H1 (cell line): ENCODE results near the gene WNK3.

Source experiments
- BACH1 ChIP-seq: IDR thresholded peaks from 2 replicates; pipeline ENCODE4 v1.6.1; 2012; ENCODE audit warnings: low read length, improper control_type of control experiment
- EP300 ChIP-seq, 2 experiments: IDR thresholded peaks; 1 replicate in 1 of 2; 2 replicates in 1 of 2; pipeline ENCODE4 v1.6.1; 2011 to 2012; ENCODE audit warnings: low read depth in 2 of 2, low read length in 2 of 2, mild to moderate bottlenecking in 2 of 2, borderline replicate concordance in 1 of 2, inconsistent platforms in 1 of 2, moderate library complexity in 1 of 2
- EZH2 ChIP-seq: fragments of 200-600 bp; sonication (generic); IDR thresholded peaks from 2 replicates; pipeline ENCODE4 v1.7.1; 2012; ENCODE audit warnings: low read depth, mild to moderate bottlenecking, moderate library complexity, low read length, inconsistent platforms; ENCODE audit not compliant: severe bottlenecking
- FOSL1 ChIP-seq: IDR thresholded peaks from 2 replicates; pipeline ENCODE4 v1.6.1; 2011; ENCODE audit warnings: mild to moderate bottlenecking, low read depth, low read length, moderate library complexity; ENCODE audit not compliant: insufficient read depth
- HDAC2 ChIP-seq, 2 experiments: fragments of 300-600 bp in 1 of 2; sonication (generic) in 1 of 2; IDR thresholded peaks; 2 replicates each; pipeline ENCODE4 v1.6.1; 2011 to 2012; ENCODE audit warnings: low read depth in 2 of 2, low read length in 2 of 2, mild to moderate bottlenecking in 2 of 2, moderate library complexity in 2 of 2, borderline replicate concordance in 1 of 2, inconsistent platforms in 1 of 2
- KDM5A ChIP-seq: fragments of 200-600 bp; IDR thresholded peaks from 2 replicates; pipeline ENCODE4 v1.7.1; 2012; ENCODE audit warnings: mild to moderate bottlenecking, low read length, inconsistent platforms, mixed read lengths
- MAFK ChIP-seq: IDR thresholded peaks from 2 replicates; pipeline ENCODE4 v1.6.1; 2012; ENCODE audit warnings: low read depth, mild to moderate bottlenecking, improper control_type of control experiment, low read length
- POLR2A ChIP-seq, 2 experiments: IDR thresholded peaks; 1 replicate in 1 of 2; 2 replicates in 1 of 2; pipeline ENCODE4 v1.6.1; 2011; ENCODE audit warnings: low read depth in 2 of 2, low read length in 2 of 2, mild to moderate bottlenecking in 2 of 2; ENCODE audit errors: control extremely low read depth in 1 of 2
- RAD21 ChIP-seq, 2 experiments: IDR thresholded peaks in 1 of 2; conservative IDR thresholded peaks in 1 of 2; 2 replicates each; pipeline ENCODE4 v1.6.1; 2011; ENCODE audit warnings: low read depth in 2 of 2, low read length in 2 of 2, improper control_type of control experiment in 1 of 2, inconsistent platforms in 1 of 2, mild to moderate bottlenecking in 1 of 2, moderate library complexity in 1 of 2
- RXRA ChIP-seq: IDR thresholded peaks from 2 replicates; pipeline ENCODE4 v1.6.1; 2011; ENCODE audit warnings: low read depth, mild to moderate bottlenecking, low read length, moderate library complexity; ENCODE audit not compliant: insufficient read depth
- SP4 ChIP-seq: IDR thresholded peaks from 2 replicates; pipeline ENCODE4 v1.6.1; 2012; ENCODE audit warnings: low read length, inconsistent platforms
- SUZ12 ChIP-seq: fragments of 200-600 bp; sonication (generic); IDR thresholded peaks from 2 replicates; pipeline ENCODE4 v1.6.1; 2012; ENCODE audit warnings: mild to moderate bottlenecking, inconsistent platforms, low read length, moderate library complexity, mixed read lengths
- TF ChIP-seq, protein P1 (sequence below), 3 experiments: IDR thresholded peaks; 1 replicate in 2 of 3; 2 replicates in 1 of 3; pipeline versions ENCODE4 v1.5.1 to v1.6.1; 2011; ENCODE audit warnings: low read length in 3 of 3, mild to moderate bottlenecking in 3 of 3, inconsistent platforms in 2 of 3, low read depth in 1 of 3, moderate library complexity in 1 of 3; ENCODE audit not compliant: insufficient read depth in 1 of 3; ENCODE audit errors: control extremely low read depth in 1 of 3

DNA sequence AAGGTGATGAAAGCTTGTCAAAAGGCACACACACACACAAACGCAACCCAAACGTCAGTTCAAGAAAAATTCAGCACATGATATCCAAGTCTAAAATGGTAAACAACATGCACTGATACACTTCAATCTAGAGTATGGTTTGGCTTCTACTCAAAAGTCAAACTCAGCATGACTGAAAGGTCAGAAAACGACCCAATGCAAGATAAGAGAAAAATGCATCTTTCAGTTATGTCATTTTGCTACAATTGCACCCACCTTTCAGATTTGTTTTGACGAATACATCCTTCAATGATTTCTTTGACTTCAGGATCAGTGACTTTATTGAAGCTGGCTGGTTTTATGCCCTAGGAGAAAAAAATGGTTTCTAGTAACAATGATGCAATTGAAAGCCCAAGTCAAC is 56.3 kb downstream of the WNK3 start:
- TF ChIP-seq, protein P1, sequence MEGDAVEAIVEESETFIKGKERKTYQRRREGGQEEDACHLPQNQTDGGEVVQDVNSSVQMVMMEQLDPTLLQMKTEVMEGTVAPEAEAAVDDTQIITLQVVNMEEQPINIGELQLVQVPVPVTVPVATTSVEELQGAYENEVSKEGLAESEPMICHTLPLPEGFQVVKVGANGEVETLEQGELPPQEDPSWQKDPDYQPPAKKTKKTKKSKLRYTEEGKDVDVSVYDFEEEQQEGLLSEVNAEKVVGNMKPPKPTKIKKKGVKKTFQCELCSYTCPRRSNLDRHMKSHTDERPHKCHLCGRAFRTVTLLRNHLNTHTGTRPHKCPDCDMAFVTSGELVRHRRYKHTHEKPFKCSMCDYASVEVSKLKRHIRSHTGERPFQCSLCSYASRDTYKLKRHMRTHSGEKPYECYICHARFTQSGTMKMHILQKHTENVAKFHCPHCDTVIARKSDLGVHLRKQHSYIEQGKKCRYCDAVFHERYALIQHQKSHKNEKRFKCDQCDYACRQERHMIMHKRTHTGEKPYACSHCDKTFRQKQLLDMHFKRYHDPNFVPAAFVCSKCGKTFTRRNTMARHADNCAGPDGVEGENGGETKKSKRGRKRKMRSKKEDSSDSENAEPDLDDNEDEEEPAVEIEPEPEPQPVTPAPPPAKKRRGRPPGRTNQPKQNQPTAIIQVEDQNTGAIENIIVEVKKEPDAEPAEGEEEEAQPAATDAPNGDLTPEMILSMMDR (IDR thresholded peaks at IDR 0.05; ENCODE audit: control extremely low read depth in 1 of 3, insufficient read depth in 1 of 3, low read depth in 1 of 3, low read length in 3 of 3): no peak
- TF ChIP-seq EZH2 (no peak), RAD21 (IDR thresholded peaks at IDR 0.05 in 1 of 2, conservative IDR thresholded peaks at IDR 0.05 in 1 of 2; ENCODE audit: low read depth in 2 of 2, low read length in 2 of 2) (no peak), EP300 (IDR thresholded peaks at IDR 0.05; ENCODE audit: borderline replicate concordance in 1 of 2, low read depth in 2 of 2, low read length in 2 of 2) (no peak), SP4 (no peak), HDAC2 (IDR thresholded peaks at IDR 0.05; ENCODE audit: borderline replicate concordance in 1 of 2, low read depth in 2 of 2, low read length in 2 of 2) (no peak), POLR2A (IDR thresholded peaks at IDR 0.05; ENCODE audit: control extremely low read depth in 1 of 2, low read depth in 2 of 2, low read length in 2 of 2) (no peak), KDM5A (no peak), FOSL1 (no peak), MAFK (no peak), RXRA (no peak), SUZ12 (no peak), BACH1 (no peak)
